Upper lobe of right lung (tissue), 1 donor: ENCODE measurements around the gene THOC7. TPM values are rescaled to one million over a fixed set of nuclear protein-coding genes. Genes with fewer than 3 reads are reported as not detected.

Source experiments
- ATAC-seq: fragments of 200-7000 bp; cut with Tn5 transposase; one replicate; pipeline ENCODE4 v1.9.1; 2020; ENCODE audit warnings: mild to moderate bottlenecking, moderate library complexity
- DNase-seq: peaks from one replicate; pipeline ENCODE4 v3.0.0-alpha.2; 2020
- H3K27ac ChIP-seq: fragments of 200-600 bp; one replicate; pipeline ENCODE4 v1.8.0; 2022
- H3K27me3 ChIP-seq: fragments of 200-600 bp; one replicate; pipeline ENCODE4 v1.8.0; 2022; ENCODE audit warnings: mild to moderate bottlenecking
- H3K36me3 ChIP-seq: fragments of 200-600 bp; one replicate; pipeline ENCODE4 v1.8.0; 2022
- H3K4me1 ChIP-seq: fragments of 200-600 bp; one replicate; pipeline ENCODE4 v1.8.0; 2022
- H3K4me3 ChIP-seq: fragments of 200-600 bp; one replicate; pipeline ENCODE4 v1.8.0; 2022; ENCODE audit warnings: mild to moderate bottlenecking
- H3K9me3 ChIP-seq: fragments of 200-600 bp; one replicate; pipeline ENCODE4 v1.8.0; 2022
- CTCF ChIP-seq: fragments of 200-600 bp; IDR thresholded peaks from one replicate; pipeline ENCODE4 v1.8.0; 2022; ENCODE audit warnings: antibody characterized with exemption
- intact Hi-C: fragments of 100-400 bp; cut with DNase I; formaldehyde crosslinking; loops from one replicate; pipeline ENCODE4 v1.11.0; 2022
- total RNA-seq: library from RNA; stranded (reverse); fragmentation: NEBNext Ultra II Directional; extraction: Animal tissue kit (Norgen Biotek cat#: 25700); gene quantifications from one replicate; pipeline ENCODE4 v1.2.1, GENCODE V29; 2021
- donor health status: DM: no; HTN: yes; CAD: no; lungs with severe emphysema.

THOC7 gene
- total RNA-seq, 1 donor from 2014 or later, result 46.9 TPM

DNA sequence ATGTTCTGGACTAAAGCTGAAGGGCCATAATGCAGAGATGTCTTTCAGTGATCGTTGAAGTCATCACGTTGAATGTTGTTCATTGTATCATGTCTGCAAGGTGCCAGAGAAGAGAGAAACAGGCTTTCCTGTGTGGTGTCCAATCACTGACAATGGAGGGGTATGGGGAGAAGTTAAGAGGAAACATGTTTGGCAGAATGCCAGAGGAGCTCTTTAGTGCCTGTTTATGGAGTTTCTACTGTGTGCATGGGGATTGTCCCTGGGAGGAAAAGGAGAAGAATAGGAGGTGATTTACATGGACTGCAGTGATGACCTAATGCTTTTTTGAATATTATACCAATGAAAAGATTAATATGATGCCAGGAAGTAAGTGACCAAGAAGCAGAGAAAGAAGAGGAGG is 36.9 kb upstream of the THOC7 start:
- Histone ChIP-seq H3K36me3 (peaks cover 16% of the 10 kb centered on the region), H3K4me3 (no peak overlapping the region), H3K27ac (no peak overlapping the region), H3K27me3 (no peaks in the 10 kb centered on the region), H3K4me1 (peaks cover 9% of the 10 kb centered on the region), H3K9me3 (no peaks in the 10 kb centered on the region)
- intact Hi-C loops, result no loop called here
- DNase-seq (no peak), ATAC-seq (no peak)
- no peak for TF ChIP-seq CTCF

GRCh38 chr3:63900010-63900409 is 36.4 kb upstream of the THOC7 start:
- Histone ChIP-seq H3K36me3 (peaks cover 16% of the 10 kb centered on the region), H3K4me1 (peaks cover 9% of the 10 kb centered on the region), H3K4me3 (no peak overlapping the region), H3K27ac (no peak overlapping the region), H3K27me3 (no peaks in the 10 kb centered on the region), H3K9me3 (no peaks in the 10 kb centered on the region)
- DNase-seq (no peak), ATAC-seq (no peak)
- intact Hi-C loops, result no loop called here
- no peak for TF ChIP-seq CTCF

- TF ChIP-seq CTCF, result no peak
- intact Hi-C loops, result no loop called here
Observed at GRCh38 chr3:63896332-63897030, 32.9 kb upstream of the THOC7 start.

DNA sequence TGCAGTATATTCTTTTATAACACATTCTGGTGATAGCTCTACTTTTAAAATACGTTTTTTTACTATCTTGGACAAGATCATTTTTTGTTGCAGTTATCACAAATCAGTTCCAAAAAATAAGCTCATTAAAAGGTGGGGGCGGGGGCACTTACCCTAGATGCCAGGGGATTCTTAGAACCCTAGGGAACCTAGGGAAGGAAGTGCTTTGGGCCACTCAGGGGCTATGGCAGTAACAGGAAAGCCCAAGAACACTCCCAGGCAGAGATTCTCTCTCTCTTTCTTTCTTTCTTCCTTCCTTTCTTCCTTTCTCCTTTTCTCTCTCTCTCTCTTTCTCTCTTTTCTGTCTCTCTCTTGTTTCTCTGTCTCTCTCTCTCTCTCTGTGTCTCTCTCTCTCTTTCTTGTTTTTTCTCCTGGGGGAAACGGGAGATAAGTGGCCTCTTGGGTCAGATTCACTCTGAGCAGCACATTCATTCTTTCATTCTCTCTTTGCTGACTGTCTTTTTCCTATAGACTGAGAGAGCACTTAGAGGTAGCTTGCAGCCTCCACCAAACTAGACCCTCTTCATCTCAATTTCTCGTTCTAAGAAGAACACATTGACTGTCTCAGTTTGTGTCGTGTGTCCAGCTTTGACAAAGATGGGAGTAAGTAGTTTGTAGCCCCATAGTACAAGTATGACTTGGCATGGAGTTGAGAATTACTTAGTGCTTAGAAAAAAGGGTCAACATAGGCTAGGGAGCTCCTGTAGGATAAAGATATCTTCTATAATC is 32.0 kb upstream of the THOC7 start:
- no peak for TF ChIP-seq CTCF
- no peak for ATAC-seq
- Histone ChIP-seq H3K4me1 (peaks cover 9% of the 10 kb centered on the region), H3K36me3 (peaks cover 16% of the 10 kb centered on the region), H3K4me3 (no peak overlapping the region), H3K9me3 (no peaks in the 10 kb centered on the region), H3K27me3 (no peaks in the 10 kb centered on the region), H3K27ac (no peak overlapping the region)
- intact Hi-C loops, result no loop called here
- no peak for DNase-seq

More at GRCh38 chr3:63896332-63897030, 32.9 kb upstream of the THOC7 start:
- H3K36me3 ChIP-seq, result peaks cover 16% of the 10 kb centered on the region
- ATAC-seq (no peak), DNase-seq (no peak)
- H3K4me3 ChIP-seq, result no peak overlapping the region
- no peaks in the 10 kb centered on the region for H3K9me3 ChIP-seq
- H3K27ac ChIP-seq, result no peak overlapping the region
- peaks cover 9% of the 10 kb centered on the region for H3K4me1 ChIP-seq
- H3K27me3 ChIP-seq, result no peaks in the 10 kb centered on the region

DNA sequence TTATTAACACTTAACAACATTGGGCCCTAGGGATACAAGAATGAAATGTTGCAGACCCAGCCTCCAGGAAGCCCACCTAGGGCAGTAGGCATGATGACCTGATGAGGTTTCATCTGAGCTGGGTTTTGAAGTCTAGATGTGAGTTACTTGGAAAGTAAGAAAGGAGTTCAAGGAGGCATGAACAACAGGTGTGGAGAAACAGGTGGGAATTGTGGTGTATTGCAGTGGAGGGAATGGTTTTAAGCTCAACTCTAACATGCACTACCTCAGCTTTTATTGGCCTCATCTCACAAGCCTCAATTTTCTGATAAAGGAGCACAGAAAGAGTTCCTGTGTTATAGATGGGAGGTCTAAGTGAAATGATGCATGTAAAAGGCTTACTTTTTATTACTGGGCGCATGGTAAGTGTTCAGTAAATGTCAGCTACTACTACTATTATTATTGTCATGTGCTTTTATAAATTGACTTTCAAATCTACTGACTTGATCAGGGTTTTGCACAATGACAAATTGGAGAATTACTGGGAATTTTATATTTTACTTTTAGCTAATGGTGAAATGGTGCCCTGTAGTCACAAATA is 29.3 kb upstream of the THOC7 start:
- TF ChIP-seq CTCF, result no peak
- DNase-seq, result no peak
- peaks cover 9% of the 10 kb centered on the region for H3K4me1 ChIP-seq

More for the DNA sequence above, 29.3 kb upstream of the THOC7 start:
- ATAC-seq, result no peak
- H3K4me3 ChIP-seq, result no peak overlapping the region
- H3K27me3 ChIP-seq, result no peaks in the 10 kb centered on the region
- H3K27ac ChIP-seq, result no peak overlapping the region
- H3K9me3 ChIP-seq, result no peaks in the 10 kb centered on the region
- no peaks in the 10 kb centered on the region for H3K36me3 ChIP-seq
- intact Hi-C loops, result no loop called here
